Stimulated activated CD8-positive, alpha-beta memory T cell treated with anti-CD3 and anti-CD28 coated beads, Interleukin-4, amount 100 ng/mL, for 4 hours (primary cell): ENCODE measurements around the gene ITPK1.

ENCODE experiments used
- DNase-seq, 2 donors: peaks; one replicate each; pipeline ENCODE4 v3.0.0-alpha.2; 2020; ENCODE audit warnings: low read depth in 2 of 2, low spot score in 1 of 2

The ITPK1 gene

GRCh38 chr14:93045965-93046704 is 69.6 kb downstream of the ITPK1 start:
- DNase-seq = no peak

- DNase-seq = no peak
Observed at GRCh38 chr14:93045211-93045674, 70.5 kb downstream of the ITPK1 start.

DNA sequence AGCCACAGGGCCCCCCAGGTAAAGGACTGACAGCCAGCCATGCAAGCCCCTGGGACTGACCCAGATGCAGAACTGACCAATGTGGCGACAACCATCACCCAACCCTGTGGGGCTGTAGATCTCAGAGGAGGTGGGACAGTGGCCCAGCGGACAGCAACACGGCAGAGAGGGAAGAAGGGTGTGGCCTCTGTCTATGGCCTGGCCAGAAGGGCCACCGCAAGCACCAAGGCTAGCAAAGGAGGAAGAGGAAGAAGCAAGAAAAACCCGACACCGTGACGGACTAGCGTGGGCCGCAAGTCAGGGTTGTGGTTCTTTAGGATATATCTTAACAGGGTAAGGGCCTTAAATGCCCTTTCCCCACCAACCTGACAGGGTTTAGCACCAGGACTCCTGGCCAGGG is 71.2 kb downstream of the ITPK1 start:
- no peak for DNase-seq

DNA sequence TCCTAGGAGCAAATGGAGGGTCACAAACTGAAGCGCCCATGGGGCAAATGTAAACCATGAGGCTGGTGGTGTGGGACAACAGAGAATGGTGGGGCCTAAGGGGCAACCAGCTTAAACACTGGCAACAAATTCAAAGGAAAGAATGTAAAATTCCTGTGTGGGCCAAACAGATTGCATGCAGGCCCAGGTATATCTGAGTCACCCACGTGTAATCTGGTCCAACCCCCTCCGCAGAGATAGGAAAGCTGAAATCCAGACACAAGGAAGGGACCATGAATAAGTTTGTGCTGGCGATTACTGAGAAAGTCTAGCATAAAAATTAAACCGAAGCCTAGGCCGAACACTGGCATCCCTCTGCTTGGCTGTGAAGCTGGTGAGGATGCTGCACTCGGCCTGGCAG is 71.6 kb downstream of the ITPK1 start:
- no peak for DNase-seq

DNA sequence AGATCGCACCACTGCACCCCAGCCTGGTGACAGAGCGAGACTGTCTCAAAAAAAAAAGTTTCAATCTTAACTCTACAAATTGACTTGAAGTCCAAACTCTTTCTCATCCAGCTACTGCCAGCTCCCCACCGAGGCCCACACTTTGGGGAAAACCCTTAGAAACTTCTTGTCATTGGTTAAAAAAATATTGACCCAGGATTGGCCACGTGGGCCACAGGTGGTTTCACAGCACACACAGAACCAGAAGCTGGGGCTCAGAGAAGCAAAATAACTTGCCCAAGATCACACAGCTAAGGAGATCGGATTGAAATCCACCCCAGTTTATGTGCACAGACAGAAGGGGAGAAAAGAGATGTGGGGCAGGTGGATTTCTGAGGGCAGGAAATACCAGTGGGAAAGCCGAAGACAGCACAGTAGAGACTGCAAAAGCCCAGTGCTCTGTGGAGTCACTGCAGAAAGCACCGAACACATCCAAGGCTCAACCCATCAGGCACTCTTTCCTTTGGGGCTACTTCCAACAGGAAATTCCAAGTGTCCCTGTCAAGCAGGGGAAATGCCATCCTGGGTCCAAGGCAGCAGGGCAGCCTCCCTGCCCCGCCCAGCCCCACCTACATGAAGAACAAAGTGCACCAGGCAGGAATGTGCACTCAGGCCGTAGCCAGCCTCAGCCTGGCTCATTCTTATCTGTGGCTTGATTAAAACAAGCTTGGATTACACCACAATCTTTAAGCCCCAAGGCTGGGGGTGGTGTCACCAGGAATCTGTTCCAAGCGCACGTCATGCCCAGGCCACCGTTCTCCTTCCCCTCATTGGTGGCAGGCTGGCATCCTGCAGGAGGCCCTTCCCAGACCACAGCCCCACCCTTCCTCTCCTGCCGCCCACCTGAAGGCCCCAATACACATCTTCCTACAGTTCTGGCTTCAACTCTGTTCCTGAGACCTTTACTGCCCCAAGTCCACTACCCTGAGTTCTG is 72.5 kb downstream of the ITPK1 start:
- DNase-seq = no peak

- DNase-seq = no peak
Observed at GRCh38 chr14:93041830-93042229, 73.9 kb downstream of the ITPK1 start.

- no peak for DNase-seq
Observed at GRCh38 chr14:93040982-93041381, 74.7 kb downstream of the ITPK1 start.

DNA sequence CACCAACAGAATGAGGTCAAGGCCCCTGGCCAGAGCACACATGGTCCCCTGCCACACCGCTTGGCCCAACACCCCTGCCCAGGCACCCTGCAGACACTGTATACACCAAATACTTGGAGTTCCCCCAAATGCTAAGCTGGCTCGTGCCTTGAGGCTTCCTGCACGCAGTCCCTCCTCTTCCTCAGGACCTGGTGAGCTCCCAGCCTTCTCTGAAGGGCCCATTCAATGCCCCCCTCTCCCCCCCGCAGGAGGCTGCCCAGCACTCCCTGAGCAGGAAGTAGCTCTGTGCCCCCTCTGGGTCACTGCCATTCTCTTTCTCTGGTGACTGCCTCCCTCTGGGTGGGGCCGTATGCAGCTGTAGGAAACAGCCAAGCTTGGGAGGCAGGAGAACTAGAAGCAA is 75.3 kb downstream of the ITPK1 start:
- DNase-seq = no peak

DNA sequence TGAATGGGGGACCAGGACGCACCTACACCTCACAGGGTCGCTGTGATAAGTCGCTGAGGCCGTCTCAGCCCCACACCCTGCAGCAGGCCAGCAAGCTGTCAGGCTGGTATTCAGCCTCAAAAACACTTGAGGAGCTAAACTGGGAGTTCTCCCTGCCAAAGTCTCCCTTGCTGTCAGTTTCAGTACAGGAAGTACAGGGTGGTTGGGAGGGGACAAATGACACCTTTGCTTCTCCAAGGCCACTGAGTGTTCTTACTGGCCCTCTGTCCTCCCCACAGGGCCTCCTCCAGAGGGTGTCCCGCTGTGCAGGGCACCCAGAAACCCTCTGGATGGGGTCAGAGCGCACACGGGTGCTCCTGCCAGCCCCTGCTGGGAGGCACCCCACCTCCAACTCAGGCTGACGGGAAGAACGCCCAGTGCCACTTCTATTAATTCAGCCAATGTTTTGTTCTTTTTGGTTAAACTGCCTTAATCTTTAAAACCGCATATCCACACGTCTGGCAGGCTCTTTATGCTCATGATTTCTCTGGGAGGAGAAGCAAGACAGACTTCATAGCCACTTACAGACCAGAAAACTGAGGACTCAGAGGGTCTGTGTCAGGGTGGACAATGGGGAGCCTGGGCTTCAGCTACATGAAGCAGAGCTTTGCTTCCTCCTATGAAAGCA is 75.9 kb downstream of the ITPK1 start:
- DNase-seq = no peak

DNA sequence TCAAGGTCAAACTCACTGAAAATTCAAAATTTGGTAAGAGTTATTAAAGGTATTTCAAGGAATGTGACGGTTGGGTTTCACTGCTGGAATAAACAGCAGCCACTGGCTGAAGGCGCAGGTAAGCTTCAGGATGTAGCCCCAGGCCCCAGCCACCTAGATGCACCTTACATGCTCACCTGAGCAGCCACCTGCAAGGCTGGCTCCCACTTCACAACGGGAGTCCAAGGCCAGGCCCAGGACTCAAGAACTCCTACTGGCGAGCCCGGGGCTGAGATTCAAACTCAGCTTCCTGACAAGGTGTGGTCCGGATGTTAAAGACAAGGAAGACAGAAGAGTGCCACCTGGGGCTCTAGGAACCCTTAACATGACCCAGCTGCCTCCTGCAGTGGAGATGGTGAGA is 78.4 kb downstream of the ITPK1 start:
- DNase-seq = no peak

- no peak for DNase-seq
Observed at GRCh38 chr14:93036652-93037345, 78.9 kb downstream of the ITPK1 start.

GRCh38 chr14:93035917-93036651 is 79.6 kb downstream of the ITPK1 start:
- peak in 1 of 2 donors; percentile 20 for DNase-seq

DNA sequence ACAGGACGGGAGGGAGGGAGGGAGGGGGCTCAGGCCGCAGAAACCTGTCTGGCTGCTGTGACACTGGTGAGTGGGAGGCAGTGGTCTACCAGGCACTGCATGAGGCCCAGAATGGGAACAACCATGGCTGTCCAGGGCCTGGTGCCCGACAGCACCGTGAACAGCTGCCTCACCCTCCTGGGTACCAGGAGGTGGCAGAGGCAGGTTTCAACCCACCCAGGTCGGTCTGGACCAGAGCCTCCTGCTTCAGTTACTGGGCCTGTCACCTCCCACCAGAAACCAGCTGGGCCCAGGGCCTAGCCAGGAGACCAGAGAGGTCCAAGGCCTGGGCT is 80.2 kb downstream of the ITPK1 start:
- DNase-seq = no peak

GRCh38 chr14:93034671-93034994 is 81.1 kb downstream of the ITPK1 start:
- no peak for DNase-seq

DNA sequence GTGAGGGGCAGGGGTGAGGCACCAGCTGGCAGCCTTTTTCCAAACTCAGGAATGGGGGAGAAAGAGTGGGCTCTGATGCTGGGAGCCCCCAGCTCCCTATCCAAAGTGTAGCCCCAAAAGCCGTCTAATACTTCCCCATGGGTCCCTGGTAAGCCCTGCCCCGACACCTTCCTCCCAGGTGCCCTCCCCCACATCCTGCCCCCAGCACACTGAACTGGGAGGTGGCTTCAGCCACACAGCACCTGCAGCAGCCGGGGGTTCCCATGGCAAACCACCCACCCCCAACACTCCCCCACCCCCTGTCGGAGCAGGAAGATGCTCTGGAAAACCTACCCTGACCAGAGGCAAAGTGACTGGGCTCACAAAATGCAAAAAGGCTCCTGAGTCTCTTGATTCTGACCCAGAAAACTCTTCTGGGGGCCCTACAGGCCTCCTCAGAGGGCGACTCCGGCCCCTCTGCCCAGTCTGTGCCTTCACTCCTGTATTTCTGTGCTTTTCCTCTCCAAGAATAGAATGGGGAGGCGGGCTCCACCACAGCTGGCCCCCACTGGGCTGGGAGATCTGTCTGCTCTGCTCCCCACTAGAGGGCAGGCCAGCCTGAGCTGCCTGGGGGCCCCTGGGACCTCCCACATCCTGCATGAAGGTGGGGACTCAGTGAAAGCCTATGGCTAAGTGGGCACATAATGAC is 81.6 kb downstream of the ITPK1 start:
- DNase-seq = peak in 1 of 2 donors; percentile 17

- DNase-seq = no peak
Observed at GRCh38 chr14:93033084-93033982, 82.4 kb downstream of the ITPK1 start.

DNA sequence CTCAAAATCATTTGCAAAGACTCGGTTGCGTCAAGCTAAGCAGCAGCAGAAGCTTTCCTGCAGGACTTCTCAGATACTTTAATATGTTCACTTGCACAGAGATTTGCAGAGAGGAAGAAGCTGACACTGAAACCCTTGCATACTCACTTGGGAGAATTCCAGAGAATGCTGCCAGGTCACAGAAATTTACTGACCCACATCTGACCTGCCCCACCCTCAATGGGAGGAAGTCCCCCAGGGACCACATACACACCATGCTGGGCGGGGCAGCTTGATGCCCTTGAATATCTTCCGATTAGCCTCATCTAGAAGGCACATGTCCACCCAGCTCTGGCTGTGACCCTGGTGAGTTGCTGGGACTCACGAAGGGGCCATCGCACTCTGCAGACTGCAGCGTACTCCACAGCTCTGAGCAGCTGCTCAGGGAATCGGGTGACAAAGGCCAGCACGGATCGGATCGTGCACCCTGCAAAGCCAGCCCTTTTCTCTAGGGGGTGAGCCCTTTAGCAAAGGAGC is 83.2 kb downstream of the ITPK1 start:
- DNase-seq = no peak

DNA sequence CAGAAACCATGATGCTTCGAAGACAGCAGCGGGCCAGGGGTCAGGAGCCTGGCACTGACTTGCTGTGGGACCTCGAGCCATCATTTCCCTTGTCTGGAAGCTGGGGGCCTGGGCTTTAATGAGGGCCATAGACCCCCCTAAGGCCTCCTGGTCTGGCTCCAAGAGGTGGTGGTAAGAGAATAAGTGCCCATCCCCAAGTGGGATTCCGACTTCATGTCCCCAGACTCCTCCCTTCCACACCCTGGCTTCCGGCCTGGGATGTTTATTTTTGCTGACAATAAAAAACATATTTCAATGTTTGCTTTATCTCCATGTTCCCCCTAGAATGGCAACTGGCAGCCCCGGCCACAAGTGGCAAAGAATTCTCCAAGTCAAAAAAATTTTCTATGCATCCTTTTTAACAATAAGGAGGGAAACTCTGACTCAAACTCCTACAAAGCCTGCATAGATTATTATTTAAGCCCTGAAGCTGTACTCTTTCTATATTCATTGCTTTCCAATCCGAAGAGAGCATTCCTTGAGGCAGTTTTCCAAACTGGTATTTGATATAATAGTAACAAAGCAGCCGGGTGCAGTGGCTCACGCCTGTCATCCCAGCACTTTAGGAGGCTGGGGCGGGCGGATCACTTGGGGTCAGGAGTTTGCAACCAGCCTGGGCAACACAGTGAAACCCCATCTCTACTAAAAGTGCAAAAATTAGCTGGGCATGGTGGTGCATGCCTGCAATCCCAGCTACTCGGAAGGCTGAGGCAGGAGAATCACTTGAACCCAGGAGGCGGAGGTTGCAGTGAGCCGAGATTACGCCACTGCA is 84.0 kb downstream of the ITPK1 start:
- no peak for DNase-seq
